Measurements from ENCODE around the gene ZNF76. TPM values are rescaled to one million over a fixed set of nuclear protein-coding genes. Genes with fewer than 3 reads are reported as not detected.

The ZNF76 gene
- 10 to 100 TPM; 35.2 to 72.6 (median 52.3) TPM for polyA plus RNA-seq (ENCODE audit: insufficient read length in 4 of 4)

DNA sequence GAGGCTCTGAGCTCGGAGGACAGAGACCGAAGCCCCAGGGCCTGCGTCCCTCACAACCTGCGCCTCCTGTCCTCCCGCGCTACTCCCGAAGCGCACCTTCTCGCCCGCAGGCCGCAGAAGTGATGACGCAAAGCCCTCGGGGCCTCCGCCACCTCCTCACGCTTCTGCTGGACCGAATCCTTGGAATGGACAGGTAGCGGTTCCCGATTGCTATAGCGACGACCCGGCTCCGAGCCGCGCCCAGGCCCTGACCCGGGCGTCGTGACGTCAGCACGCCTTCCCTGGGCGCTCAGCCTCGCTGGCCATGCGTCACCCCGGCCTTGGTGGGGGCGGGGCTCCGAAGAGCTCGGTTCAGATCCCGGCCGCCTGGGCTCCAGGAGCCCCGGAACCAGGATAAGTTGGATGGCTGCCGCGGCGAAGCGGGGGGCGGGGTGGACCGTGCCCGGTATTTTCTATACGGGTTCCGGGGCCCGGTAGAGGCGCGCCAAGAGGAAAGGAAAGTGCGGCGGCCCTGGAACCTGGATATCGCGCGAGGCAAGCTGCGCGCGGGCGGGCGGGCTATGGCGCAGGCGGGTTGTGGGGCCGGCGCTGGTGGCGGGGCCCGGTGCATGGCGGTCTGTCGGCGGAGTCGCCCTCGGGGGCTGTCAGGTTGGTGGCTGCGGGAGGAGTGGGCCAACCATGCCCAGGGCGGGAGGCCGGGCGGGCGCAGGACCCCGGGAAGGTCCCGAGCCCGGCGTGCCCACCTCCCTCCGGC, at the start of gene ZNF76:
Gene ZNF76 (plus strand): TSS at position 542 of the 754 bp plus-strand sequence. CDS start 21,417 bp downstream, outside the sequence.
- peak; percentile 92 to 96 (median 94) for DNase-seq (ENCODE audit: low read depth in 4 of 4, low spot score in 2 of 4)

DNA sequence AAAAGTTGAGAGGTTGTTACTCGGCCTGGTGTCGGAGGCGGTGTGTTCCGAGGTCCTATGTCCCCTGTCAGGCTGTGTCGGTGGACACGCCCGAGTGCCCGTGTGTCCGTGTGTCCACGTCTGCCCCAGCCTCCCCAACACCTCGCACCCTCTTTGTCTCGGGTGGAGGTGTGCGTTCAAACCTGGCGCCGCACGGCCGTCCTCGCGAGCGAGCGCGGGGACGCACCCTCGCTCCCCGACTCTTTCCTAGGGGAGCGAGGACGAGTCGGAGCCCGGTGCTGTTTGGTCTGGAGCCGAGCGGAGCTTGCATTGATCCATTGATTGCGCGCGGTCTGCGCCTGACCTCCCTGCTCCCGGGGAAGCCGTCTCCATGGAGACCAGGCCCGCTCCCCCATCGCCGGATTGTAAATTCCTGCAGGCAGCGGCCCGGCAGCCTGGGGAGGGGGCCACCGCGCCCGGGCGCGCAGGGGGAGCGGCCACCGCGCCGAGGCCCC, 46.2 kb upstream of the ZNF76 start:
- DNase-seq (ENCODE audit: low read depth in 4 of 4, low spot score in 2 of 4): no peak

DNA sequence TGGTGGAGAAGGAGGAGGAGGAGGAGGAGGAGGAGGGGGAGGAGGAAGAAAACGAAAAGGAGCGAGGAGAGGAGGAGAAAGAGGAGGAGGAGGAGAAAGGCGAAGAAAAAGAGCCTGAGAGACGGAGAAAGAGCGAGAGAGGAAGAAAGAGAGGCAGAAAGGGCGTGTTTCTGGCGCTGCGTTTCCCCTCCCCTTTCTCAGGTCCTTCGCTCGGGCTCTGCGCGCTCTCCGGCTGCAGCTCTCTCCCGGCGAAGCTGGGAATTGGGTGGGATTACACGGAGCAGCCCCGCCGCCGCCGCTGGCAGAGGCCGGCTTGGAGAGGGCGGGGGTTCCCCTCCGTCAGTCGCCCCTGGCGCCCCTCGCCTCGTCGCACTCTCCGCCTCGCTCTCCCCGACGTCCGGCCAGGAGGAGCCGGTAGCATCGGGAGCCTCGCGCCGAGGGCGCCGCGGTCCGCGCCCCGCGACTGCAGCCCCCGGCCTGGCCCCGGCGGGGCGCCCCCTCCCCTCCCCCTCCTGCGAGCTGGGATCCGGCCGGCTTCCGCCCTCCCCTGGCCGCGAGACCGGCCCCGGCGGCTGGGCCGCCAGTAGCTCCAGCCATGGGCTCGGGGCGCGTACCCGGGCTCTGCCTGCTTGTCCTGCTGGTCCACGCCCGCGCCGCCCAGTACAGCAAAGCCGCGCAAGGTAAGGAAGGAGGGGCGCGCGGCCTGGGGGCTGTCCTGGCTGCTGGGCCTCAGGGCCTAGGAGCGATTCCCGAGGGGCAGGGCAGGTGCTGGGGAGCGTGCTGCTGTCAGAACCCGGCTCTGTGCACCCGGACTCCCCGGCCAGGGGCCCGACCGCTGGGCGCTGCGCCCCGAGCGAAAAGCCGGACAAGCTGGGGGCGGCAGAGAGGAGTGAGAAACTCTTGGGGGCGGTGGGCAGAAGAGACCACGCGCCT, 45.4 kb upstream of the ZNF76 start, which contains the start of gene SCUBE3:
Gene SCUBE3 (plus strand): TSS at position 133 of the 933 bp plus-strand sequence. CDS start 463 bp downstream, at position 596.
- peak in 2 of 4 donors; percentile 54 to 55 for DNase-seq (ENCODE audit: low read depth in 4 of 4, low spot score in 2 of 4)

DNA sequence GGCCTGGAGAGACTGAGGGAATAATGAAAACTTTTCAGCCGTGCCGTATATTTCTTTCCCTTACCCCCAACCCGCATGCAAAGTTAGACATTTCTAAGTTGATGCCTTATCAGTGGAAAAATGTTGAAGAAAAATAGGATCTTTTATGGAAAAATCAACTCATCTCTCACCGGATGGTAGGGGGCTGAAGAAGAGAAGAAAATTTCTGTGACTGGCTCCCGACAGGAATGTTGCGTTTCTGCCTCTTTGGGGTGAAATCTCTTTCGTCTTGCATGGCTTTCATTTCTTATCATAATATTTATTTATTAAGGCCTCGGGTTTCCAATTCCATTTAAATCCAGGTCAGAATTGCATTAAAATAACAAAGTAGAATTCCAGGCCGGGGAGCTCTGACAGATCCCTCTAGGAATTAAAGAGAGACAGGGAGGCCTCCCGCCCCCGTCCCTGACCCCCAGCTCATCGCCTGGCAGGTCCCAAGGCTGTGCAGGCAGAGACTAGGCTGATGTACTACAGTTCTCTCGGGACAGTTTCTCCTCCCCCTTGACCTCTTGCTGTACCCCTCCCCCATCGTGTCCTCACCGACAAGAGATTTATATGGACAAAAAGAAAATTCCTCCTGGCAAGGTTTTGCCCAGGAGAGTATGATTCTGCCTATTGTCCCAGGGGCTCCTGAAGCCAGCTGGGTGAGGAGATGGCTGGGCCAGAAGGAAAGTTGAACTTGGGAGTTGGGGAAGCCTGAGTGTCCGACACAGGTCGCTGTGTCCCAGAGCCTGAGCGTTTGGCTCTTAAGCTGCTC, 44.5 kb upstream of the ZNF76 start:
- DNase-seq (ENCODE audit: low read depth in 4 of 4, low spot score in 2 of 4): no peak

DNA sequence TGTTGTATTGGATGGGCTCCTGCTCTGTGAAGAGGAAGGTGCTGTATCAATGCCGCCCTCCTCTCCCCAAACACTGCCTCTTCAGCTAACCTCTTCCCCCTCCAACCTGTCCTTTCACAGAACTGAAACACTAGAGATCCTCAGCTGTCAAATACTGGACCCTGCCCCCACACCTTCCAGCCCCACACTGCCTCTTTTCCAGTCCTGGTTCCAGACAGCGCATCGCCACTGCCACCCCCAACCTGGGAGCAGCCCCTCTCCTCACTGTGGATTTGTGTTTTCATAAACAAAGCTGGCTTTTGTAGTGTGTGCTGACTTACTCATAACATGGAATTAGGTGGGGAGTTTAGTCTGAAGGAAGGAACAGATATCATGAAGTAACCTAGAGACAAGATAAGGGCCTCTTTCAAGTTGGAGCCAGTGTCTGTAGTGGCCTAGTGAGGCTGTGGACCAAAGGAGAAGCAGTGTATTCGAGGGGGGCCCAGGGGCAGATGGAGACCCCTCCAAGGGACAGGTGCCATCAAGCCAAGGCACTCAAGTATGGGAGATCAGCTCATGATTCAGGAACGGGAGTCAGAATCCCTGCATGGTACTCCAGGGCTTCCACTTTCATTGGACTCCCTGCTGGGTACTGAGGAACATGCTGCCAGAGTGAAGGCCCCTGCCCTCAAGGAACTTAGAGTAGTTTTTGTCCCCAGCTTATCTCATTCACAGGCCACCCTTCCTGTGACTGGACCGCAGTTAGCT, 43.7 kb upstream of the ZNF76 start:
- DNase-seq (ENCODE audit: low read depth in 4 of 4, low spot score in 2 of 4): no peak

DNA sequence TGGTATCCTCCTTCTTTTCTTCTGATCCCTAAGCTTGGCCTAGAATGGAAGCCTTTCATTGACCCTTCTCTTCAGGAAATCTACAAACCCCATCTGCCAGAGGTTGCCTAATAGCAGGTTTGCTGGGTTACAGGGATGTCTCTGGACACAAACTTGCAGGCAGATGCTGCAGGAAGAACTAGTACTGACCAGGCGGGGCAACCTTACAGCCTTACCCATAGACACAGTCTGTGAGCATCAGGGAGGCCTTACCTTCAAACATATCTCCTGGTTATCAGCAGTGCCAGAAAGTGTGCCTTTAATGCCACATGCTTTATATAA, 43.2 kb upstream of the ZNF76 start:
- DNase-seq (ENCODE audit: low read depth in 4 of 4, low spot score in 2 of 4): no peak

DNA sequence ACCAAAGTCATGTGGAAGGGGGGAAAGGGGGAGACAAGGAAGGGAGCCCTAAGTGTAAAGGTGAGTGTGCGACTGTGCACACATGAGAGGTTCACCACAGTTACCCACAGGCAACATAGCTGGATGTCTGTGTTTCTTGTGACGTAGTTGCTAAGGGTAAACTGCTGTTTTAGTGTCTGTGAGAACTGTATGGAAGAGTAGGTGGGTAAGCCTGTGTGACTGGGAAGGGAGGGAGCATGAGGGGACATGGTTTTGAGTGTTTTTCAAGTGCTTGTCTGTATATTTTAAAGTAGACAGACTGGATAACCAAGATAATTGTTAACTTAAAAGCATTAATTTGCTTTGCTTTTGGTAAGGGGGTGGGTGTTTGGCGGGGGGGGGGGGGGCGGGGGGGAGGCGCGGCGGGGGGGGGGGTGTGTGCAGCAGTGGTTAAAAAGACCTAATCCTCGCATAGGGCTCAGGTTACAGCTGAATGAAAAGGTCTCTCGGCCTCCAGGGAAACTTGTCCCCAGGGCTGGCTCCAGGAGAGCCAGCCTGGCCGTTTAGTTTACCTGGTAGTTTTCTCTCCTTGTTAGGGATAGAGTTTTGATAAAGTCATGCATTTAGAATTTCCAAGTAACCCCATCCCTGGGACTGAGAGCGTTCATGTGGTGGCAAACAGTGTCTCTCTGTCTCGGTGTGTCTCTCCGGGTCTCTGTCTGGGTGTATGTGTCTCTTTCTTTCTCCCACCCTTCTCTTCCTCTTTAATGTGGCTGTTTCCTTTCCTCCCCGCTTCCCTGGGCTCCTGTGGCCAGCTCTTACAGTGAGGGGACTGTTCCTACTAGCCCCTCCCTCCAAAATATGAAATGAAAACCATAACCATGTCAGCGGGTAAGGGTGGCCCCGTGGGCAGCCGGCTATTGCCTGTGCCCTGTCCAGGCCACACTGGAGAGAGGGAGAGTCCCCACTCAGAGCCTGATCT, 42.4 kb upstream of the ZNF76 start:
- DNase-seq (ENCODE audit: low read depth in 4 of 4, low spot score in 2 of 4): no peak

DNA sequence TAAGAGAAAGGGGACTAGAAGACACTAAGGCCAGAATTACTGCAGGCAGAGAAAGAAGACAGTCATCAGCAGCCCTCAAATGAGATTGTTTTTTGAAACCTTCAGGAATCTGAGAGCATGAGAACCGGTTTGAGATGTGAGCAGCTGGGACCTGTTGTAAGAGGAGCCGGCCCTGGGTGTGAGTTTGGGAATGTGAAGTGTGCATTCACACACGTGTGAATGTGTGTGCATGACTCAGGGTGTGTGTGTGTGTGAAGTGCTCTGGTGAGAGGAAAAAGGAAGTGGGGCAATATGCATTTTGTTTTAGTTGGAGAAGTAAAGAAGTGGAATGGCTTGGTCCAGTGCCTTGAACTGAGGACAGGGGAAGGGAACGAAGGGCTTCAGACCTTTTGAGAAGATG, 41.5 kb upstream of the ZNF76 start:
- no peak for DNase-seq (ENCODE audit: low read depth in 4 of 4, low spot score in 2 of 4)

DNA sequence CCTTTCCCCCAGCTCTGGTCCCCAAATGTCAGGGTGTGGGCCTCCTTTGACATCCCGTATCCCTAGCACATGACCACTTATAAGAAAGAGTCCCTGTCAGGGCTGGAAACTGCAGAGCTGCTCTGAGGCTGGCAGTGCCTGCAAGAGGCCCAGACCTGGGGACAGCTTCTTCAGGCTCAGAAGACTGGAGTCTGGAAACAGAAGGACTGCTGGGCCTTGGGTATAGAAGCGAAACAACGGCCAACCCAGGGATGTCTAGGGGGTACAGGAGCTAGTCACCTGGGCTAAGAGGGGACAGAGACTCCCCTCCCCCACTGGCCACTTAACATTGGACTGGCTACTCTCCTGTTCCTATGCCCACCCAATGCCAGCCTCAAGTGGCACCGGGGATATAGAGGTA, 41.1 kb upstream of the ZNF76 start:
- DNase-seq (ENCODE audit: low read depth in 4 of 4, low spot score in 2 of 4): no peak

DNA sequence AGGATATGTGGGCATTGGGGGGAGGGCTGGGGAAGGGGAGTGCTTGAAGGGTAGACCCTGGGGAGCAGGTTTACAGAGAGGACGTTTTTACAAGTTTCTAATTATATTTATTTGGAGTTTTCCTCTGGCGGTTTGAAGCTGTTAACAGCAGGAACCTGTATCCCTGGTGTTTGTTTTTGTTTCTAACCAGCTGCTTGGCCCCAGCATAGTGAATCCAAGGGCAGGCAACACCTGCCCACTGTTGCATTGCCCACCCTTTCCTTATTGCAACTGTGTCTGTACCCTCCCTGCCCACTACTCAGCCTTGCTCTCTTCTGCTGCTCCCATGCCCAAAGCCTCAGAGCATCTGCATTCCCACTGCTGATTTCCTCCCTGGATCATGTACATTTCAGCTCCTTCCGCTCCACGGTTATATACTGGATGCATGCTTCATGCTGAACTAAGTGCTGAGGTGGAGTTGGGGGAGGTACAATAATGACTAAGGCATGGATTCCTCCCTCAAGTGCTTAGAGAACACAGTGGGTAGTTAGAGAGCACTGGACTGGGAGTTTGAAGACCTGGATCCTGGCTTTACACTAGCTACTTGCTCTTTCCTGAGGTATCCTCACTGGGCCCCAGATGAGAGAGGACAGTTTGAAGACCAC, 39.7 kb upstream of the ZNF76 start:
- DNase-seq (ENCODE audit: low read depth in 4 of 4, low spot score in 2 of 4): no peak

DNA sequence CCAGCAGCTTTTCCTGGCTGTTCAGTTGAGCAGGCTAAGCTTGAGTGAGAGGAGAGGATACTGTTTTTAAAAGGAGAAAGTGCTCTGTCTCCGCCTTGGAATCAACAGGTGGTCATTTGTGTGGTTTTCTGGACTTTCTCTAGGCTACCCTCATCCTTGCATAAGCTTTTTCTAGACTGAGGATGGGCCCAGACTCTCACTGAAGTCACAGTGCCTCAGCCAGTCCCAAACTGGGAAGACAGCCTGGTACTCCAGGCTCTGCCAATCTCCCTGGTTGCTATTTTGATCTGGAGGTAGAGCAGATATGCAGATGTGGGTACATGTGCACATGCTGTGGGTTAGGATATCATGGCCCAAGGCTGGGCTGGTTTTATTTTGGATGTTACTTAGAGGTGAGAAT, 38.8 kb upstream of the ZNF76 start:
- no peak for DNase-seq (ENCODE audit: low read depth in 4 of 4, low spot score in 2 of 4)

DNA sequence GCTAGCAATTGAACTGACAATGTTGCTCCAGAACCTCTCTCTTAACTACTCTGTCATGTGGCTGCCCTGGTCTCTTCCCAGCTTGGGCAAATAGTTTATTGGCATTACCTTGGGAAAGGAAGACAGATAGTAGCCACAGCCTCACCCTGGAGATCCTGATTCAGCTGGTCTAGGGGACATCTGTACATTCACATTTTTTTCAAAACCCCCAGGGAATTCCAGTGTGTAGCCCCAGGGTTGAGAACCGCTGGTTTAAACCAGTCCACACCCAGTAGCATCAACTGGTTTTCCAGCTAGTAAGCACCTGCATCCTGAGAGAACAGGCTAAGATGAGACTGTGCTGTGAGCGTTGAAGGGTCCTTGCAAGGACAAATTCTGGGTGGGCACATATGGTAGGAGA, 36.1 kb upstream of the ZNF76 start:
- no peak for DNase-seq (ENCODE audit: low read depth in 4 of 4, low spot score in 2 of 4)

DNA sequence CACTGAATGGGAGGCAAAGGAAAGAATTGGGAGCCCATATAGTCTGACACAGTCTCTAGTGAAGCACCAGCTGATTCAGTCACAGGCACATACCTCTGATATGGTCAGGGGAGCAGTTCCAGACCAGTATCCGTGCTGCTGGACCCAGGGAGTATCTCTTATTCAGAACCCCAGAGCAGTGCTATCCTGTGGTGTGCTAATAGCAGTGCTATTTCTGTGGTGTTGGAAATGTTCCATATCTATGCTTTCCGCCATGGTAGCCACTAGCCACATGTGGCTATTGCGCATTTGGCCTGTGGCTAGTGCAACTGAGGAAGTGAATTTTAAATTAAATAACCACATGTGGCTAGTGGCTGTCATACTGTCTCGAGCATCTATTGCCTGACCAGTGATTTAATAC, 34.8 kb upstream of the ZNF76 start:
- DNase-seq (ENCODE audit: low read depth in 4 of 4, low spot score in 2 of 4): no peak

DNA sequence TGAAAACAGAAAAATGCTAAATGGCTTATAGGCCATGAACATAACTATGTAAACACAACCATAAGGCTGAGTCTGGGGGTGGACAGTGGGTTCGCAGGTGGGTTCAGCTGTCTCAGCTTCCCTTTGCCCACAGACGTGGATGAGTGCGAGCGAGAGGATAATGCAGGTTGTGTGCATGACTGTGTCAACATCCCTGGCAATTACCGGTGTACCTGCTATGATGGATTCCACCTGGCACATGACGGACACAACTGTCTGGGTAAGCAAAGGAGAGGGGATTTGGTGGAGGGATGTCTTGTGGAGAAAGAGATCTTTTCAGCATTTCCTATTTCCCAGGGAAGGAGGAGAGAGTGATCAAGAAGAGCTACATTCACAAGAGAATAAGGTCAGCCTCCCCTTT, 31.1 kb upstream of the ZNF76 start:
- no peak for DNase-seq (ENCODE audit: low read depth in 4 of 4, low spot score in 2 of 4)

DNA sequence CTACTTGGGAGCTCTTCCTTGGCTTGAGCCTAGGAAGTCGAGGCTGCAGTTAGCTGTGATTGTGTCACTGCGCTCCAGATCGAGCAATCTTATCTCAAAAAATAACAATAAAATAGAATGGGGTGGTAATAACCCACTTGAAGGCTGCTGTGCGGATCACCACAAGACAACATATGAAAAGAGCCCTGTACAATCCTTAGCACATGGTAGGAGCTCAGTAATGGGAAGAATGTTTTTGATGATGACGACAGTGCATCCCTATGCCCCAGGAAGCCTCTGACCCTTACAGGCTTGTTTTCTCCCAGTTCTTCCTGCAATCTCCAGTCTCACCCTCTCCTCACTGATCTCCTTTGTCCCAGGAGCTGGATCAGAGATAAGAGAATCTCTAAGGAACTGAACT, 30.2 kb upstream of the ZNF76 start:
- no peak for DNase-seq (ENCODE audit: low read depth in 4 of 4, low spot score in 2 of 4)

DNA sequence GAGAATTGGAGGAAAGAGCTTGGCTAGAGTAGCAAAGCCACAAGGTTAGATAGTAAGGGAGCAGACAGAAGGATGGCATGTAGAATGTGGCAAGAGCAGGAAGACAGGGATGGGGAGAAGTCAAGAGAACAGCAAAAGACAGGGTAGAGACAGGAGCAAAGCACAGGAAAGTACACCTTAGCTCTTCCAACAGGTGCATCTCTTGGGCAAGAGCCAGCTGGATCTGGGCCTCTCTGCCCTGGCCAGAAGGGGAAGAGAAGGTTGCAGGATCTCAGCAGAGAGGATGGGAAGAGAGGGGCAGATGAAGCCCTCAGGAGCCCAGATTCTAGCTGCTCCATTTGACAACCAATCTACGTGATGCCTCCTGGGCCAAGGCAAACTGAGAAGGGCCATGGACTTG, 29.0 kb upstream of the ZNF76 start:
- DNase-seq (ENCODE audit: low read depth in 4 of 4, low spot score in 2 of 4): no peak

DNA sequence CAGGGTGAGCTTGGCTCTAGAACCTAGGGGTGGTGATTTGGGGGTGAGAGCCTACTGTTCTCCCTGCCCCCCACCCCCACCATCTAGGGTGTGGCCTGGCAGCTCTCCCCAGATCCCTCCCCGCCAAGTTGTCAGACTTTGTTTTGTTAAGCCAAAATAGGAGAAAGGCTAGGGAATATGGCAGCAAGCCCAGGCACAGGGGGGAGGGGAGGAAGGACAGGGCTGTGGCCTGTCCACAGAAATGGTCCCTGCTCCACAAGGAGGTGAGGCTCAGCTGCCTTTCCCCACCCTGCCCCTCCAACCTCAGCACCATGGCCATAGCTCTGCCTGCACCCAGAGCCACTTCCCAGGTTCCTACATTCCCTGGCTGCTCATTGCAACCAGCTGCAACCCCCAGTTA, 28.6 kb upstream of the ZNF76 start:
- no peak for DNase-seq (ENCODE audit: low read depth in 4 of 4, low spot score in 2 of 4)

DNA sequence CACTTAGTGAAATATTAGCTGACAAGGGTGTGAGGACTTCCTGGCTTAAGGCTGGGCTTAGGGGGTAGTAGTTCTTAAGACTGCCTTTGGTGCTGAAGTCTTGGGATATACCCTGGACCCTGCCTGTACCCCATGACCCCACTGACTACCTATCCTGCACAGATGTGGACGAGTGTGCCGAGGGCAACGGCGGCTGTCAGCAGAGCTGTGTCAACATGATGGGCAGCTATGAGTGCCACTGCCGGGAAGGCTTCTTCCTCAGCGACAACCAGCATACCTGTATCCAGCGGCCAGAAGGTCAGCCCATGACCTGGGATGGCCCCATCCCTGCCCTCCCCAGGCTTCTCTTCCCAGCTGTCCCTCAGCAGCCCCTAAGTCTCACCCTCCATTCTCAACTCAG, 28.0 kb upstream of the ZNF76 start:
- DNase-seq (ENCODE audit: low read depth in 4 of 4, low spot score in 2 of 4): no peak
